CD4-positive, alpha-beta T cell treated with Interferon alpha-2 for 1 hour (primary cell): ENCODE measurements around the gene RAP2B.
"Not testable (repeated sequence)": the region's sequence is repeated elsewhere in the genome, so short reads cannot be mapped to it uniquely, and the experiment has no call there.

Experiments
- DNase-seq, 2 donors: peaks; one replicate each; pipeline ENCODE4 v3.0.0-alpha.2; 2020 to 2022

RAP2B gene

GRCh38 chr3:153160451-153161137 is 1.4 kb upstream of the RAP2B start:
- DNase-seq = peak; percentile 75 to 79

DNA sequence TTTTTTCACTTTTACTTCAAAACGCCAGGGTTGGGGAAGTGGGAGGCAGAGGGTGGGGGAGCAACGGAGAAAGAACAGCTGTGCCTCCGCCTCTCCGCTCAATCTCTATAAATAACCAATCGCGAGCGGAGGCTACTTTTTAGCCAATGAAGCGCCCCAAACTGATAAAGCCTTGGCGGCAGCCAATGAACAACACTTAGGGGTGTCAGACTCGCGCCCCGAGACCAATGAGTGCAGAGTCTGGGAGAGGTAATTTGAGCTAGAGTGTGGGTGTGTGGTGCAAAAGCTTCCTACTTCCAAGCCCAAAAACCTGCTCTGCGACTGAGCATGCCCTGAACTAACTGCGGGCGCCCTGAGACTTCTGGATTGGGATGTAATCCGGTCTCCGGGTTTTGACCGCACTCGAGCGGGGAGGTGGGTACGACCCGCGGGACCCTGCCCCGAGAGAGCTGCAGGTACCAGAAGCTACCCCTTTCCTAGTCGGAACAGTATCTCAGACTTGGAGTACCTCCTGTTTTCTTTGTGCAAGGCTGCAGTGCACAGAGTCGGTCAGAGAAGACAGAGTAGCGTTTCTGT is 800 bp upstream of the RAP2B start:
- DNase-seq = peak; percentile 93 to 96

- peak; percentile 19 to 35 for DNase-seq
Measured at GRCh38 chr3:153162513-153163392, 727 bp downstream of the RAP2B start.

GRCh38 chr3:153163393-153163724 is 1.3 kb downstream of the RAP2B start:
- peak in 1 of 2 donors; percentile 22 for DNase-seq

DNA sequence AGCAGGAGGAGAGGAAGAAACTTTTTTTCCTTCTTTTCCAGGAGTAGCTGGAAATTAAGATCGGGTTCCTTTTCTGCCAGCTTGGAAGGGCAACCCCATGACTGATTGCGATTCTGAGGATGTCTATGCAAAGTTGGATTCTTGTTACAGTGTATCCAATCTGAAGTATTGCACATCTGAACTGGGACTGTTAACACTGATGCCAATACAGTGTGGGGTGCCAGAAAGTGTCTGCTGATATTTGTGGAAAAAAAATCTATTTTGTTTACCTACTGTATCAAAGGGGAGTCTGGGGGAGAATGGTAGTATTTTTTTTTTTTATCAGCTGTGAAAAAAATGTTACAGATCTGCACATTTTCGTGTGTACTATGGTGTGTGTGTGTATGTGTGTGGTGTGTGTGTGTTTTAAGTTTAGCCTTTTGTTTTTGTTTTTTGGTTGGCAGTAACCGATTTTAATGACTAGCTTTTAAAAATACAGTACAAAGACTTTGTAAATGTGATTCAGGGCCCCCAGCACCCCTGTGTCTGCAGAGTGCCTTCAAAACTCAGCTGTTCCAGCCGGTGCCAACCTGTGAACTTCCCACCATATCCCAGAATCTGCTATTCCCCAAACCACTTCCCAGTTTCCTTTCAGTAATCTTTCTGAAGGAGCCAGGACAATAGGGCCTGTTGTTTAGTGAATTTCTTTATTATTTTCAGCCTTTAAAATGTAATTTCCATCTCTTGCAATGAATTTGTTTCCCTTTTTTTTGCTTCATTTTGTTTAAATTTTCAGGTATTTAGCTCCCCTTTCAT is 1.9 kb downstream of the RAP2B start:
- no peak for DNase-seq

GRCh38 chr3:153165261-153165681 is 3.2 kb downstream of the RAP2B start:
- peak in 1 of 2 donors; percentile 72 for DNase-seq

DNA sequence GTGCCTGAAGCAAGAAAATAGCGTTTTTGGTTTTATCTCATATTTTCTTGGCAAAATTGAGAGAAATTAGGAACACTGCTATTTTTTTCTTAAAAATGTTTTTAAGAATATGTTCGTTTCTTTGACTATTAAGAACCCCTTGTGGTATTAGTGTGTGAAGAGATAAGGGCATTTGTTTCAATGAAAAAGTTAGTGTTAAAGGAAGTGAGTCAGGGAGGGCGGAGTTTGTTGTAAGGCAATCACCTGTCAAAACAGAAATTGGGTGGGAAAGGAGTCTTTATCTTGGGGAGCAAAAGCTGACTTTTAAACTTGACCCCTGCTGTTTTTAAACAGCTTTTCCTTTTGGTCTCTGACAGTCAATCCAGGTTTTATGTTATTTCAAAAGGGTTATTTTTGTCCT is 4.2 kb downstream of the RAP2B start:
- DNase-seq = peak; percentile 23 to 67

DNA sequence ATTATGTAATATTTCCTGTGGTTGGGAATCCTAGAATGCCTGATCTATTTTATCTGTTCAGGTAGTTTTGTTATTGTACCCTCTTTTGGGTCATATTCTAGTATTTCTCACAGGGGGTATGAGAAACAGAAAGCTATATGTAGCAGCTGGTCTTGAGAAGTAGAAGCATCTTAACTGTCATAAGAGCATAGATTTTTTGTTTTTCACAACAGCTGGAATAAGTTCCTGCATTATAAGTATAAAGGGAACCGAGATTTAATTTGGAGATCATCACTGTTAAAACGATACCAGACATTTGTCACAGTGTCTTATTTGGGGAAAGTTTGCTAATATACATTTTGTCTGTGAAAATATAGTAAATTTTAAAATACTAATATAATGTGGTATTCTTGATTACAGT is 4.8 kb downstream of the RAP2B start:
- DNase-seq = no peak

- no peak for DNase-seq
Measured at GRCh38 chr3:153169793-153170383, 7.9 kb downstream of the RAP2B start.

- DNase-seq = no peak
Measured at GRCh38 chr3:153171256-153171655, 9.2 kb downstream of the RAP2B start.

DNA sequence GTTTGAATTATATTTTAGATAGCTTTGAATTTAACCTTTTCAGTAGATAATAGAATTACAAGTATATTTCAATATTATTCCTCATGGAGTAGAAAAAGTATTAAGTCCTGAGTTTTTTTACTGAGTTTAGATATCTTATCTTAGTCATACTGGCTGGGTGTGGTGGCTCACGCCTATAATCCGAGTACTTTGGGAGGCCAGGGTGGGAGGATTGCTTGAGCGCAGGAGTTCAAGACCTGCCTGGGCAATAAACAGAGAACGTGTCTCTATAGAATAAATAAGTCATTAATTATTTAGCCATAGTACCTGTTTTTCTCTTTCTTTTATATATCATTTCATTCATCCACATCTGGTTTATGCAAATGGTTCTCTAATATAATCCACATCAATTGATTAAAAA is 9.9 kb downstream of the RAP2B start:
- DNase-seq = no peak

- no peak for DNase-seq
Measured at GRCh38 chr3:153172796-153173757, 11.1 kb downstream of the RAP2B start.

- DNase-seq = peak; percentile 2 to 43
Measured at GRCh38 chr3:153173758-153174516, 11.9 kb downstream of the RAP2B start.

- no peak for DNase-seq
Measured at GRCh38 chr3:153176197-153176596, 14.2 kb downstream of the RAP2B start.

DNA sequence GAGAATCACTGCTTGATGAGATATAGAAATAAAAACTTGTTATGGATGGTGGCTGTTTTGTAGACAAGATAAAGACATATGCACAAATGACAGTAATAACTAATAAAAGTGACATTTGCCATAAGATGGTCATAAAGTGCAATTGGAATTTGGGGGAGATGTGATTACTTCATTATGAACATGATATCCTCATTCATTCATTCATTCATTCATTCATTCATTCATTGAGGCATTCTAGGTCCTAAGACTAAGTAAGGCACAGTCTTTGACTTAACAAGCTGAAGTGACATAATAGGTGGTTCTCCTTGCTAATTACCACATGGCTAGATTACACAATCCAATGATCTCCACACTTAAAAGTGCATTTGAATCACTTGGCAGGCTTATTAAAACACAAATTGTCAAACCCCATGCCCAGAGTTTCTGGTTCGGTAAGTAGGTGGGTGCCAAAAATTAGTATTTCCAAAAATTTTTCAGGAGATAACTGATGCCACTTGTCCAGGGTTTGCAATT is 18.9 kb downstream of the RAP2B start:
- no peak for DNase-seq

DNA sequence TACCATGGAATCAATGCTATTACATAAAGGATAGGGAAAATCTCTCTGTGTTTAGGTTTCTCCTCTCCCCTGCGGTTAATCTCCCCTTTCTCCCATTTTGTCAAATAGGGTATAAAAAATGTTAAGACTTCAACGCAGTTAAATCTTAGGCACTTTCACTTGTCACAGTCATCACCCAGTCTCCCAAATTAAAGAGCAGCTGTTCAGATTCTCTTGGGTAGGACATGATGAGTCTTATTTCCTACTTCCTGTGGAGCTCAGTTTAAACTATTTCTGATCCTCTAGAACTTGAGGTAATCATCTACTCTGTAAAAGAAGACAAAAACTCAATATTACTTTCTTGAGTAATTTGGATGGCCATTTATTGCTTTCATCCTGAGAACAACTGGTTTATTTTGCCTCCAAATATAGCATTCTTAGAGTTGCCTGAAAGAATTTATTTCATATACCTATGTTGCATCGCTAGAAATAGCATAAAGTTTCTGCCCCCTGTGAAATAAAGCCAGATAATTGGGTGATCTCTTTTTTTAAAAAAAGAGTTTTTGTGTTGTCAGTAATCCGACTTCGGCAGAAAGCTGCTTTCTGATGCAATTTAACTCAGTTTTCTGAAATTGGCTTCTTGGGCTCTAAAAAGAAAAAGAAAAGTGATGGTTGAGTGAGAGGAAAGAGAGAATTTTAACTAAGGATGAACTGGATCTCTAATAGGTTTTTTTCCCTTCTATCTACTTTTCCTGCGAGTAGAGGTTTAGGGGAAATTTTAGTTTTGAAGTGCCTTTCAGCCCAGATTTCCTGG is 20.7 kb downstream of the RAP2B start:
- DNase-seq = no peak

DNA sequence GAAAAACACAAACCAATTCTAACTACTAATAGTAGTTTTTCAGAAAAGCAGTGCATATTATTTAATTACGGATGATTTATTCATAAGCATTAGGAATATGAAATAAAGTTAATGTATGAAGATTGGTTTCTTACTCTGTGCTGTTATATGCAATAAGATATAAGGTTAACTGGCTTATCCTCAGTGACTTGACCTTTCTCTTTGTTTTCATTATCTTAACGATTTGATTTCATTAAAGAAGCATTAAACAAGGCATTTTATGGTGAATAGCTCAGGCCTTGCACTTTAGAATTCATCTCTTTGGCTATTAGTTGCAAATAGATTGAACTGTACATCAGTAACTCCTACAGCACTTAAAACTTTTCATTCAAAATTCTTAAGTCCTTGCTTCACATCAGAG is 28.9 kb downstream of the RAP2B start:
- no peak for DNase-seq

DNA sequence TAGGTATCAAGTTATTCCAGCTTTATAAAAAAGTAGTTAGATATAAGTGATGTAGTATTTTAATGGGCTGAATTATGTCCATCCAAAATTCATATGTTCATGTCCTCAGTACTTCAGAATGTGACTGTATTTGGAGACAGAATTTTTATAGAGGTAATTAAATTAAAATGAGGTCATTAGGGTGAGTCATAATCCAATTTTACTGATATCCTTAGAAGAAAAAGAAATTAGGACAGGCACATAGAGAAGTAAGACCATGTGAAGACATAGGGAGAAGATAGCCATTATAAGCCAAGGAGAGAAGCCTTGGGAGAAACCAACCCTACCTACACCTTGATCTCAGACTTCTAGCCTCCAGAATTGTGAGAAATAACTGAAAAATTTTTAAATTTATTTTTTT is 30.3 kb downstream of the RAP2B start:
- no peak for DNase-seq

GRCh38 chr3:153193786-153194476 is 31.9 kb downstream of the RAP2B start:
- DNase-seq = not testable (repeated sequence)
